Endothelial cell of umbilical vein (primary cell): Measurements from ENCODE around the gene RPS27.

Experiments
- FOS ChIP-seq: IDR thresholded peaks from 2 replicates; pipeline ENCODE4 v1.6.1; 2011; ENCODE audit warnings: mild to moderate bottlenecking, low read length, moderate library complexity, borderline replicate concordance; ENCODE audit not compliant: insufficient read depth
- GATA2 ChIP-seq: IDR thresholded peaks from 2 replicates; pipeline ENCODE4 v1.7.0; 2011; ENCODE audit warnings: low read depth, mild to moderate bottlenecking, moderate library complexity, mixed read lengths, low read length; ENCODE audit not compliant: insufficient read length, insufficient read depth
- MAX ChIP-seq: IDR thresholded peaks from 2 replicates; pipeline ENCODE4 v1.6.1; 2011; ENCODE audit not compliant: insufficient read depth, insufficient read length
- MYC ChIP-seq: IDR thresholded peaks from one replicate; pipeline ENCODE4 v1.6.1; 2011; ENCODE audit warnings: mild to moderate bottlenecking, low read depth, low read length
- POLR2A ChIP-seq: IDR thresholded peaks from 2 replicates; pipeline ENCODE4 v1.6.1; 2012; ENCODE audit warnings: low read depth, mild to moderate bottlenecking, control low read depth, low read length
- POLR2AphosphoS5 ChIP-seq: IDR thresholded peaks from 2 replicates; pipeline ENCODE4 v1.6.1; 2012; ENCODE audit warnings: low read depth, mild to moderate bottlenecking, control low read depth, low read length, moderate library complexity; ENCODE audit not compliant: insufficient read depth
- TF ChIP-seq, protein P1 (sequence below), 2 donors: IDR thresholded peaks; 1 replicate in 1 of 2; 2 replicates in 1 of 2; pipeline ENCODE4 v1.5.1; 2011; ENCODE audit warnings: low read length in 2 of 2, mild to moderate bottlenecking in 2 of 2, moderate library complexity in 2 of 2, control low read depth in 1 of 2, inconsistent platforms in 1 of 2, low read depth in 1 of 2; ENCODE audit not compliant: insufficient read depth in 1 of 2; ENCODE audit errors: extremely low read depth in 1 of 2

GRCh38 chr1:153990468-153991150, at the start of gene RPS27:
- TF ChIP-seq POLR2A, result peak; percentile 99
- TF ChIP-seq, protein P1, sequence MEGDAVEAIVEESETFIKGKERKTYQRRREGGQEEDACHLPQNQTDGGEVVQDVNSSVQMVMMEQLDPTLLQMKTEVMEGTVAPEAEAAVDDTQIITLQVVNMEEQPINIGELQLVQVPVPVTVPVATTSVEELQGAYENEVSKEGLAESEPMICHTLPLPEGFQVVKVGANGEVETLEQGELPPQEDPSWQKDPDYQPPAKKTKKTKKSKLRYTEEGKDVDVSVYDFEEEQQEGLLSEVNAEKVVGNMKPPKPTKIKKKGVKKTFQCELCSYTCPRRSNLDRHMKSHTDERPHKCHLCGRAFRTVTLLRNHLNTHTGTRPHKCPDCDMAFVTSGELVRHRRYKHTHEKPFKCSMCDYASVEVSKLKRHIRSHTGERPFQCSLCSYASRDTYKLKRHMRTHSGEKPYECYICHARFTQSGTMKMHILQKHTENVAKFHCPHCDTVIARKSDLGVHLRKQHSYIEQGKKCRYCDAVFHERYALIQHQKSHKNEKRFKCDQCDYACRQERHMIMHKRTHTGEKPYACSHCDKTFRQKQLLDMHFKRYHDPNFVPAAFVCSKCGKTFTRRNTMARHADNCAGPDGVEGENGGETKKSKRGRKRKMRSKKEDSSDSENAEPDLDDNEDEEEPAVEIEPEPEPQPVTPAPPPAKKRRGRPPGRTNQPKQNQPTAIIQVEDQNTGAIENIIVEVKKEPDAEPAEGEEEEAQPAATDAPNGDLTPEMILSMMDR (IDR thresholded peaks at IDR 0.05; ENCODE audit: extremely low read depth in 1 of 2, insufficient read depth in 1 of 2, low read depth in 1 of 2, low read length in 2 of 2), result no peak
- TF ChIP-seq FOS, result peak; percentile 15
- TF ChIP-seq MAX, result no peak
- no peak for TF ChIP-seq MYC
- TF ChIP-seq GATA2, result no peak
- TF ChIP-seq POLR2AphosphoS5, result peak; percentile 99
